Immature natural killer cell (primary cell): ENCODE data around the gene MAP3K5. TPM values are rescaled to one million over a fixed set of nuclear protein-coding genes. Genes with fewer than 3 reads are reported as not detected.
A peak's percentile ranks its signal among the peaks of the same experiment; 100 is the strongest.

ENCODE experiments used
- DNase-seq, 3 donors: peaks; one replicate each; pipeline ENCODE4 v3.0.0; 2022; ENCODE audit warnings: mixed read lengths in 1 of 3
- H3K27ac Mint-ChIP-seq, 6 donors: one replicate each; pipeline ENCODE4 v1.8.0; 2020; ENCODE audit warnings: mixed read lengths in 6 of 6, mild to moderate bottlenecking in 5 of 6, inconsistent platforms in 4 of 6, moderate library complexity in 3 of 6
- H3K27me3 Mint-ChIP-seq, 3 donors: one replicate each; pipeline ENCODE4 v1.8.0; 2020 to 2021; ENCODE audit warnings: low read depth in 3 of 3, mild to moderate bottlenecking in 3 of 3, mixed read lengths in 3 of 3, moderate library complexity in 3 of 3, inconsistent platforms in 1 of 3
- H3K36me3 Mint-ChIP-seq, 3 donors: one replicate each; pipeline ENCODE4 v1.8.0; 2020; ENCODE audit warnings: mixed read lengths in 3 of 3, inconsistent platforms in 2 of 3, mild to moderate bottlenecking in 2 of 3
- H3K4me1 Mint-ChIP-seq, 2 donors: one replicate each; pipeline ENCODE4 v1.8.0; 2020; ENCODE audit warnings: inconsistent platforms in 2 of 2, mild to moderate bottlenecking in 2 of 2, mixed read lengths in 2 of 2, moderate library complexity in 1 of 2
- H3K4me3 Mint-ChIP-seq, 5 donors: one replicate each; pipeline ENCODE4 v1.8.0; 2020; ENCODE audit warnings: mild to moderate bottlenecking in 5 of 5, mixed read lengths in 5 of 5, inconsistent platforms in 3 of 5, moderate library complexity in 3 of 5
- H3K9me3 Mint-ChIP-seq, 6 donors: one replicate each; pipeline ENCODE4 v1.8.0; 2020; ENCODE audit warnings: mild to moderate bottlenecking in 6 of 6, mixed read lengths in 6 of 6, inconsistent platforms in 4 of 6, moderate library complexity in 3 of 6
- polyA plus RNA-seq, 3 donors: library from polyadenylated mRNA; unstranded; fragments of 300-500 nt; fragmentation: Illumina TruSeq; gene quantifications; one replicate each; pipeline ENCODE4 v1.2.3, GENCODE V29; 2021

Gene MAP3K5
- polyA plus RNA-seq, 3 donors from 2014 or later = 5.5 to 13.8 (median 6.2) TPM

- H3K4me3 Mint-ChIP-seq = no peak overlapping the region
- H3K9me3 Mint-ChIP-seq = no peaks in the 10 kb centered on the region
- DNase-seq = no peak
- H3K36me3 Mint-ChIP-seq = peaks cover 8 to 40% (median 34%) of the 10 kb centered on the region in 3 donors
- H3K27ac Mint-ChIP-seq = no peak overlapping the region
- H3K27me3 Mint-ChIP-seq = peaks cover 0 to 6% (median 1%) of the 10 kb centered on the region in 3 donors
- H3K4me1 Mint-ChIP-seq = peaks cover 4 to 7% of the 10 kb centered on the region in 2 donors
Observed at GRCh38 chr6:136611746-136612145, 180.5 kb downstream of the MAP3K5 start.

DNA sequence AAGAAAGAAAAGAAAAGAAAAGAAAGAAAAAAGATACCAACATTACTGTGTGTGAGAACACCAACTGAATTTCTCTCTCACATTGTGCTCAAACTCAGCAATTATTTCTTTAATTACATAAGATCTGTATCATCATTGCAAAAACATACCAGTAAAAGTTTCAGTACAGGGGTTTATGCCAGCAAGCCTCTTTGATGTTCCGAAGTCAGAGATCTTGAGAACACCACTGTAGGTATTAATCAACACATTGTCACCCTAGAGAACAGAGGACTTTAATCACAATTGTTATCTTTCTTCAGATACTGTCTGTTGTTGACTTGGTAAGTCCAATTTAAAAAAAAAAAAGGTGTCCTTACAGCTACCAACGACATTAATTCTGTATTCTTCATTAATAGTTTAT, 181.1 kb downstream of the MAP3K5 start:
- DNase-seq = no peak
- Mint-ChIP-seq H3K9me3 (no peaks in the 10 kb centered on the region), H3K4me3 (no peak overlapping the region), H3K4me1 (peaks cover 4 to 7% of the 10 kb centered on the region in 2 donors), H3K27ac (peak overlapping the region in 1 of 6 donors; percentile 4), H3K36me3 (peaks cover 8 to 40% (median 34%) of the 10 kb centered on the region in 3 donors), H3K27me3 (peaks cover 0 to 6% (median 1%) of the 10 kb centered on the region in 3 donors)

GRCh38 chr6:136609873-136610706, 182.2 kb downstream of the MAP3K5 start:
- Mint-ChIP-seq H3K27me3 (peaks cover 0 to 6% (median 1%) of the 10 kb centered on the region in 3 donors), H3K9me3 (no peaks in the 10 kb centered on the region), H3K36me3 (peaks cover 11 to 48% (median 39%) of the 10 kb centered on the region in 3 donors), H3K4me3 (no peak overlapping the region), H3K27ac (peak overlapping the region in 4 of 6 donors; percentile 52 to 85 (median 59)), H3K4me1 (peaks cover 4 to 7% of the 10 kb centered on the region in 2 donors)
- no peak for DNase-seq

DNA sequence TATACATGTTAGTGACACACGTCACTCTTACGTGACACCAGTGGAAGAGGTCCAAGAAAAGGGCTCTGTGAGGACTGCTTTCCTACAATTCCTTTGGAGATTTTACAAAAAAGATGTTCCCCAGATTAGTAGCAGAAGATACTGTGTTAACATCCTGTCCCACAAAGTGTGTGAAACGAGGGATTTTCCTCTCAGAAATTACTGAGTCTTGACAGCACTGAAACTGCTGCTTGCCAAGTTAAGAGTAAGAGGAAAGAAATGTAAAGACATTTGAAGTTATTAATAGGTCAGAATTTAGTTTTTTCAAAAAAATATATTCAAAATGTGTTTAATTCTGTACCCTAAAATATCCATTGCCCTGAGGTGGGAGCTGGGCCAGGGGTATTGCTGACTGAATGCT, 183.3 kb downstream of the MAP3K5 start:
- DNase-seq = no peak
- Mint-ChIP-seq H3K27ac (no peak overlapping the region), H3K27me3 (peaks cover 0 to 6% (median 1%) of the 10 kb centered on the region in 3 donors), H3K4me1 (peaks cover 4 to 7% of the 10 kb centered on the region in 2 donors), H3K4me3 (no peak overlapping the region), H3K36me3 (peaks cover 11 to 45% (median 39%) of the 10 kb centered on the region in 3 donors), H3K9me3 (no peaks in the 10 kb centered on the region)

DNA sequence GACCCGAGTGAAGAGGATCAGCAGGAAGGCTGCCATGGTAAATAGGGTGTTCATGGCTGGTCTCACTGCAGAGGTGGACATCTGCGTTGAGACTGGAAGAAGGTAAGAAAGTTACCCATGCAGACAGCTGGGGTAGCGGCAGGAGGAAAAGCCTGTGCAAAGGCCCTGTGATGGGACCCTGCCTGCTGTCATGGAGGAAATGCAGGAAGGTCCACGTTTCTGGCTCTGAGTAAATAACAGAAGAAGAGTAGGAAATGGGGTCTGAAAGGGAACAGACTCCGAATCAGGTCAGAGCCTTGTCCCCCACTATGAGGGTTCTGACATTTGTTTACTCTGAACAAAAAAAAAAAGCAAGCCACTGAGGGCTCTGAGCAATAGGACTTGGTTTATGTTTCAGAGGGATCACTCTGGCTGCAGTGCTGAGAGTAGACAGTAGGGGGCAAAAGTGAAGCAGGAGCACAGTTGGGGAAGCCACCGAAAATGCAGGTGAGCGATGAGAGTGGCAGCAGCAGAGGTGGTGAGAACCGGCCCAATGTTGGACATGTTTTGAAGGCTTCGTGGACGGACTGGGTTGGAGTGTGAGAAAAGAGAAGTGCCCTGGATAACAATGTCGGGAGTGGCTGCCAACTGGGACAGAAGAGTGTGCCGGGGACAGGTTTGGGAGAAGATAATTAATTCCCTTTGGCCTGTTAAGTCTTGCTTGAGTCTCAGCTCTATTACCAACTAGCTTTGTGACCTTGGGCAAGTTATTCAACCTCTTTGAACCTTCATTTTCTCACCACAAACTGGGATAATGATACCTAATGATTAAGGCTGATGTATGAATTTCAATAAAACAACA, 184.1 kb downstream of the MAP3K5 start:
- DNase-seq = peak; percentile 46 to 61 (median 53)
- Mint-ChIP-seq H3K4me3 (no peak overlapping the region), H3K9me3 (no peaks in the 10 kb centered on the region), H3K36me3 (peaks cover 11 to 46% (median 33%) of the 10 kb centered on the region in 3 donors), H3K27ac (peak overlapping the region in 1 of 6 donors; percentile 4), H3K27me3 (peaks cover 0 to 6% (median 1%) of the 10 kb centered on the region in 3 donors), H3K4me1 (peaks cover 4 to 7% of the 10 kb centered on the region in 2 donors)

- Mint-ChIP-seq H3K36me3 (peaks cover 11 to 42% (median 30%) of the 10 kb centered on the region in 3 donors), H3K9me3 (no peaks in the 10 kb centered on the region), H3K27me3 (peaks cover 0 to 6% (median 1%) of the 10 kb centered on the region in 3 donors), H3K27ac (no peak overlapping the region), H3K4me3 (no peak overlapping the region), H3K4me1 (peaks cover 4 to 7% of the 10 kb centered on the region in 2 donors)
- DNase-seq = no peak
Observed at GRCh38 chr6:136607204-136607931, 184.9 kb downstream of the MAP3K5 start.

DNA sequence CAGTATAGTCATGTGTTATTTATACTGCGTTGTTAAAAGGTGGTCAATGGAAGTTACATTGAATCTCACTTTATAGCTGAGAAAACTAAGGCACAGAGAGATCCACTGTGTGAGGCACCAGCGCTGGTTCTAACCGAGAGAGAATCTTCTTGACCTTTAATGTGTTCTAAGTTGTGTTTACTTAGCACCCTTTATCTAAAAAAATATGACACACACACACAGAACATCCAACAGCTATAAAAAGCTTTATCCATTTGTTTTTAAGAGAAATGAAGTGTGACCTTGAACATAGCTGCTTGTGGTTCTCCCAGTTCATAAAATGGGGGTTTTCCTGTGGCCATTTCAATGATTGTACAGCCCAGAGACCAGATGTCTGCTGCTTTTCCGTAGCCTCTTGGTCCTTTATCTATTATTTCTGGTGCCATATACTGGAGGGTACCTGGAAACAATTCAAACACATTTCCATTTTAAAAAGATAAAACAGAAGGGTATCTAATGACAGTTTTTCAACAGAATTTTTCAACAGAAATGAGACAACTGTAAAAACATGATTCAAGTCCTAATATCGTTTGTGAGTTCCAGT, 187.3 kb downstream of the MAP3K5 start:
- Mint-ChIP-seq H3K27me3 (peaks cover 0 to 4% (median 0%) of the 10 kb centered on the region in 3 donors), H3K9me3 (no peaks in the 10 kb centered on the region), H3K4me1 (peaks cover under 1 to 4% of the 10 kb centered on the region in 2 donors), H3K4me3 (no peak overlapping the region), H3K27ac (no peak overlapping the region), H3K36me3 (peaks cover 6 to 33% (median 18%) of the 10 kb centered on the region in 3 donors)
- no peak for DNase-seq

DNA sequence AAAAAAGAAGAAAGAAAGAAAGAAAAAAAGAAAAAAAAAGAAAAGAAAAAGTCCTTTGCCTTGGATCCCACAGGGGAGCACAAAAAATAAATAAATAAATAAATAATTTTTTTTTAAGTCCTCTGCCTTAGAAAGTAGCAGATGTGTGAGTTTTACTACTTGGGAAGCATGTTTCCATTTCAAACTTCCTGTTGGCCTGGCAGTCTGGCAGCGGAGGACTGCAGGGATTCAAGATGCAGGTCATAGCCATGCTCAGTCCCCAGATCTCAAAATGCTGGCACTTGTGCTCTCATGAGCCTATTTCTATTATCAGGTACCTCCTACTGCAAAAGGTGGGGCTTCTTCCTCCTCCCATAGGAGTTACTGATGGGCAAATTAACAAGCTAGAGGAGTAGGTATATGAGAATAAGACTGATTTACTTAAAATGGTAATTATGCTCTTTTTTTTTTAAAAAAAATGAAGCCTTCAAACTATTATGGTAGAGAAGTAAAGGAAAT, 187.9 kb downstream of the MAP3K5 start:
- no peak for DNase-seq
- Mint-ChIP-seq H3K27me3 (peaks cover 0 to 4% (median 0%) of the 10 kb centered on the region in 3 donors), H3K36me3 (peaks cover 4 to 33% (median 17%) of the 10 kb centered on the region in 3 donors), H3K9me3 (no peaks in the 10 kb centered on the region), H3K27ac (no peak overlapping the region), H3K4me3 (no peak overlapping the region), H3K4me1 (peaks cover 0 to 1% of the 10 kb centered on the region in 2 donors)

DNA sequence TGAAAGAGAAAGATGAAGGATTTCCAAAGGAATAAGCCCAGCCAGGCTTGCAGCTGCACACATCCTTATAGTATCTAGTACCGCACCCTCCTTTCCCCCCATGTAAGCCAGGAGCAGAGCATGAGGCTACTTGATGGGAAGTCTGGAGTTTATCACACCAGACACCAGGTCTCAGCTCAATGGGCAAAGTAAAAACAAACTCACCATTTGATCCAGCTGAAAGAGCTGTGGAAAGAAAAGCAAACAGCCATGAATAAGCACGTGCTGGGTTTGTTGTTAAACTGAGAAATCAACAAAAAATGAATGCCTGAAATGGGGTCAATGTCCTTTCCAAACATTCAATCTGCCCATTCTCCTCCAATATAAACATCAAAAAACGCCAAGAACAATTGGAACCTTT, 191.5 kb downstream of the MAP3K5 start:
- Mint-ChIP-seq H3K36me3 (peaks cover 9 to 44% (median 16%) of the 10 kb centered on the region in 3 donors), H3K4me3 (no peak overlapping the region), H3K4me1 (no peaks in the 10 kb centered on the region), H3K9me3 (no peaks in the 10 kb centered on the region), H3K27me3 (peaks cover 0 to 2% (median 0%) of the 10 kb centered on the region in 3 donors), H3K27ac (no peak overlapping the region)
- DNase-seq = no peak

GRCh38 chr6:136599329-136600011, 192.8 kb downstream of the MAP3K5 start:
- DNase-seq = no peak
- Mint-ChIP-seq H3K4me3 (no peak overlapping the region), H3K4me1 (peaks cover 8 to 9% of the 10 kb centered on the region in 2 donors), H3K27ac (no peak overlapping the region), H3K36me3 (peaks cover 6 to 32% (median 11%) of the 10 kb centered on the region in 3 donors), H3K9me3 (no peaks in the 10 kb centered on the region), H3K27me3 (peaks cover 0 to 2% (median 2%) of the 10 kb centered on the region in 3 donors)

DNA sequence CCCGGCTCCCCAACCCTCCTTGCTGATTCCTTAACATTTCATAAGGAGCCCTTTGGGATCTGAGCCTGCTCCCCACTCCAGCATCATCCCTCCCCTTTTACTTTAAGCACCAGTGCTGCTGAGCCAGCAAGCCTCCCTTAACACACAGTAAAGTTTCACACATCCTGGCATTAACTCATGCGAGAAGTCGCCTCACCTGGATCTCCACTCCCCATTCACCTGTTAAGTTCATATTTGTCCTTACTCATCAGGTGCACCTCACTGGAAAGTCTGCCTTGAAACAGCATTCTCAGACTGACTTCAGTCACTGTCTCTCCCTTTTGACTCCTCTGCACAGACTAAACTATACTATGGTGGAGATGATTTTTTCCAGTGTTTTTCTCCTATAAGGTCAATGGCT, 194.2 kb downstream of the MAP3K5 start:
- H3K4me1 Mint-ChIP-seq = peaks cover 22 to 23% of the 10 kb centered on the region in 2 donors
- peak overlapping the region in 2 of 6 donors; percentile 1 to 31 for H3K27ac Mint-ChIP-seq
- no peaks in the 10 kb centered on the region for H3K9me3 Mint-ChIP-seq
- H3K4me3 Mint-ChIP-seq = no peak overlapping the region
- peaks cover 0 to 4% (median 2%) of the 10 kb centered on the region in 3 donors for H3K27me3 Mint-ChIP-seq
- no peak for DNase-seq
- peaks cover 6 to 32% (median 11%) of the 10 kb centered on the region in 3 donors for H3K36me3 Mint-ChIP-seq

DNA sequence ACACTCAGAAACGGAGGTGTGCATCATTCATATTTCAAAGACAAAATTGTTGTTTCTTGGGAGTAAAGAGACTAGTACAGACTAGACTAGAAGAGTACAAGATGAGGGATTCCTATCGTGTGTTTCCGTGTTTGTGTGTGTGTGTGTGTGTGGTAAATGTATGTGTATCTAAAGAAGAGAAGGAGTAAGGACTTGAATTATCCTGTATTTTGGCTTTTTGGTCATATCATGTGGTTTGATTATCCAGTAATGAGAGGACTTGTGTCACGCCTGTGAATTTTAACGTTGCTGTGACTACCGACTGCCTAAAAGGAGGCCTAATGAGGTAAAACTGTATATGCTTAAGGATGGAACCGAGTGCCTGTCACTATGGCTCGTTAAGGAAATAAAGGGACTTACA, 197.6 kb downstream of the MAP3K5 start:
- peak overlapping the region in 1 of 5 donors; percentile 84 for H3K4me3 Mint-ChIP-seq
- no peaks in the 10 kb centered on the region for H3K9me3 Mint-ChIP-seq

More for the DNA sequence above, 197.6 kb downstream of the MAP3K5 start:
- no peak for DNase-seq
- Mint-ChIP-seq H3K27me3 (peaks cover 0 to 4% (median 3%) of the 10 kb centered on the region in 3 donors), H3K27ac (peak overlapping the region; percentile 71 to 94 (median 87)), H3K4me1 (peaks cover 23 to 25% of the 10 kb centered on the region in 2 donors), H3K36me3 (peaks cover 18 to 51% (median 23%) of the 10 kb centered on the region in 3 donors)
